ENCODE data around the gene CDK4.

GRCh38 chr12:57733928-57734327 lies 18.2 kb downstream of the CDK4 start:
- TF ChIP-seq CTCF (IDR thresholded peaks at IDR 0.05) (no peak), POLR2A (IDR thresholded peaks at IDR 0.05) (no peak)

Measured in Peyer's patch (tissue), 4 donors.